KMS-11 (cell line): ENCODE data around the gene COQ9.

Source experiments
- H2AFZ ChIP-seq: fragments of 200-600 bp; sonication (generic); 2 replicates; pipeline ENCODE4 v1.6.1; 2016; ENCODE audit warnings: antibody characterized with exemption, mixed run types, low read depth
- H3K27ac ChIP-seq: fragments of 200-600 bp; sonication (generic); 2 replicates; pipeline ENCODE4 v1.6.1; 2016; ENCODE audit warnings: mild to moderate bottlenecking, mixed run types
- H3K27me3 ChIP-seq: fragments of 200-600 bp; sonication (generic); 2 replicates; pipeline ENCODE4 v1.6.1; 2017; ENCODE audit warnings: mild to moderate bottlenecking, low read depth, mixed run types, moderate library complexity; ENCODE audit not compliant: insufficient read depth
- H3K36me3 ChIP-seq: fragments of 200-600 bp; sonication (generic); 2 replicates; pipeline ENCODE4 v1.6.1; 2017; ENCODE audit warnings: mild to moderate bottlenecking, mixed run types; ENCODE audit not compliant: insufficient read depth
- H3K4me1 ChIP-seq: fragments of 200-600 bp; sonication (generic); 2 replicates; pipeline ENCODE4 v1.6.1; 2016; ENCODE audit warnings: mild to moderate bottlenecking, low read depth, mixed run types; ENCODE audit not compliant: poor library complexity, severe bottlenecking
- H3K4me2 ChIP-seq: fragments of 200-600 bp; sonication (generic); 2 replicates; pipeline ENCODE4 v1.7.0; 2016; ENCODE audit warnings: mild to moderate bottlenecking, mixed run types
- H3K4me3 ChIP-seq: fragments of 200-600 bp; sonication (generic); IDR thresholded peaks from 2 replicates; pipeline ENCODE4 v1.6.1; 2017; ENCODE audit warnings: low read depth, low read length, mixed read lengths; ENCODE audit not compliant: insufficient read depth
- H3K79me2 ChIP-seq: fragments of 200-600 bp; sonication (generic); 2 replicates; pipeline ENCODE4 v1.6.1; 2016; ENCODE audit warnings: low read depth, mixed run types; ENCODE audit not compliant: insufficient read depth
- H3K9ac ChIP-seq: fragments of 200-600 bp; sonication (generic); 2 replicates; pipeline ENCODE4 v1.6.1; 2016; ENCODE audit warnings: mild to moderate bottlenecking, mixed run types
- H4K20me1 ChIP-seq: fragments of 200-600 bp; sonication (generic); 2 replicates; pipeline ENCODE4 v1.6.1; 2016; ENCODE audit warnings: mild to moderate bottlenecking, mixed run types; ENCODE audit not compliant: insufficient read depth
- TF ChIP-seq, protein P1 (sequence below): fragments of 200-600 bp; sonication (generic); conservative IDR thresholded peaks from 2 replicates; pipeline ENCODE4 v1.6.1; 2017; ENCODE audit warnings: low read depth, mild to moderate bottlenecking, antibody characterized with exemption, low read length, moderate library complexity, mixed read lengths

COQ9 gene

DNA sequence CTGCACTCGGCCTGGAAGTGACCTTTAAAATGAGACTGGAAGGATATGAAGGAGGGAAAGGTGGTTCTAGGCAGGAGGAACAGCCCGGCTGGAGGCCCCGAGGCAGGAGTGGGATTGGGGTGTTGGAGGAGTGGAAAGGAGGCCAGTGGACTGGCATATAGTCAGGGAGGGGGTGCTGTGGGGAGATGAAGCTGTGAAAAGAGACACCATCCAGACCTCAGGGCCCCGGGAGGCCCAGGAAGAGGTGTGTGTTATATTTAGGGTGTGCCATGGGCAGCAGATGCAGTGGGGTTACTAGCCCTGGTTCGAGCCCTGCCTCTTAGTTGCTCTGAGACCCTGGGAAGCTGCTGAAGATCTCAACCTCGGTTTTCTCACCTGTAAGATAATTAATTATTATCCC is 57.9 kb downstream of the COQ9 start:
- H3K27ac ChIP-seq = no peak overlapping the region
- H3K4me3 ChIP-seq = no peak overlapping the region
- no peak overlapping the region for H2AFZ ChIP-seq
- no peaks in the 10 kb centered on the region for H3K79me2 ChIP-seq
- H3K9ac ChIP-seq = no peak overlapping the region
- TF ChIP-seq, protein P1, sequence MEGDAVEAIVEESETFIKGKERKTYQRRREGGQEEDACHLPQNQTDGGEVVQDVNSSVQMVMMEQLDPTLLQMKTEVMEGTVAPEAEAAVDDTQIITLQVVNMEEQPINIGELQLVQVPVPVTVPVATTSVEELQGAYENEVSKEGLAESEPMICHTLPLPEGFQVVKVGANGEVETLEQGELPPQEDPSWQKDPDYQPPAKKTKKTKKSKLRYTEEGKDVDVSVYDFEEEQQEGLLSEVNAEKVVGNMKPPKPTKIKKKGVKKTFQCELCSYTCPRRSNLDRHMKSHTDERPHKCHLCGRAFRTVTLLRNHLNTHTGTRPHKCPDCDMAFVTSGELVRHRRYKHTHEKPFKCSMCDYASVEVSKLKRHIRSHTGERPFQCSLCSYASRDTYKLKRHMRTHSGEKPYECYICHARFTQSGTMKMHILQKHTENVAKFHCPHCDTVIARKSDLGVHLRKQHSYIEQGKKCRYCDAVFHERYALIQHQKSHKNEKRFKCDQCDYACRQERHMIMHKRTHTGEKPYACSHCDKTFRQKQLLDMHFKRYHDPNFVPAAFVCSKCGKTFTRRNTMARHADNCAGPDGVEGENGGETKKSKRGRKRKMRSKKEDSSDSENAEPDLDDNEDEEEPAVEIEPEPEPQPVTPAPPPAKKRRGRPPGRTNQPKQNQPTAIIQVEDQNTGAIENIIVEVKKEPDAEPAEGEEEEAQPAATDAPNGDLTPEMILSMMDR = no peak
- no peaks in the 10 kb centered on the region for H3K36me3 ChIP-seq
- no peaks in the 10 kb centered on the region for H3K27me3 ChIP-seq
- H3K4me1 ChIP-seq = no peaks in the 10 kb centered on the region
- H3K4me2 ChIP-seq = no peak overlapping the region
- no peaks in the 10 kb centered on the region for H4K20me1 ChIP-seq

DNA sequence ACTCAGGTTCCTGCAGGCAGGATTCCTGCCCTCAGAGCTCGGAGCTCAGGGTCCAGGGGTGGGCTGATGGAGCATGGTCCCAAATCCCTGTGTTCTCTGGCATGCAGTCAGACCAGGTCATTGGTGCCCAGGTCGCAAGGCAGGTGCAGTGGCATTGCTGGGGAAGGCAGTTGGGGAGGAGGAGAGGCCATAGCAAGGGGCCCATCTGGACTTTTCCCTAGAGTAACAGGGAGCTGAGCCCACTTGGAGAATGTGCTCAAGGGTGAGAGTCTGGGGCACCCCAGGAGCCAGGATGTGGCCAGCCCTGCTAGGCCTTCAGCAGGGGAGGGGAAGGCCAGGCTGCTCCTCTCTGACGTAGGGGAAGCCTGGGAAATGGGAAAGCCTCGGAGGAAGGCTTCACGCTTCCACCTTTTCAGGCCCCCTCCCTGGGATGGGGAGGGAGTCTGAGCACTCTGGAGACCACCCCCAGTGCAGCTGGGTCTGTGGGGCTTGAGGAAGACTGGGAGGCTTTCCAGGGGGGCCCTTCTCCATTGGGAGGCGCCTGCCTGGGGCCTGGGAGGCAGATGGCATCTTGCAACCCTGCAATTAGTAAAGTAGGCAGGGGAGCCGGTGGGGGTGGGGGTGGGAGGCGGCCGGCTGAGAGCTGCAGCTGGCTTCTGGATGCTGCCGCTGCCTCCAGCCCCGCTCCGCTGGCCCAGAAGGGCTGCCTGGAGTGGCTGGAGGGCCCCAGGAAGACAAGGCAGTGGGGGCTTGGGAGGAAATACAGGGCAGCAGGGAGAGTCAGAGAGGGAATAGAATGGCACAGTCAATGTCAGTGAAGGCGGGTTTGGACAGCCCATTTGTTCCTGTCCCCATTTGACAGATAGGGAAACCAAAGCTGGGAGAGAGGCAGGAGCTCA is 60.1 kb downstream of the COQ9 start:
- Histone ChIP-seq H3K79me2 (no peaks in the 10 kb centered on the region), H3K27ac (no peak overlapping the region), H3K4me2 (no peak overlapping the region), H3K9ac (no peak overlapping the region), H3K4me1 (no peaks in the 10 kb centered on the region), H3K4me3 (no peak overlapping the region), H3K27me3 (no peaks in the 10 kb centered on the region), H3K36me3 (no peaks in the 10 kb centered on the region), H4K20me1 (no peaks in the 10 kb centered on the region), H2AFZ (no peak overlapping the region)
- TF ChIP-seq, protein P1 = no peak

DNA sequence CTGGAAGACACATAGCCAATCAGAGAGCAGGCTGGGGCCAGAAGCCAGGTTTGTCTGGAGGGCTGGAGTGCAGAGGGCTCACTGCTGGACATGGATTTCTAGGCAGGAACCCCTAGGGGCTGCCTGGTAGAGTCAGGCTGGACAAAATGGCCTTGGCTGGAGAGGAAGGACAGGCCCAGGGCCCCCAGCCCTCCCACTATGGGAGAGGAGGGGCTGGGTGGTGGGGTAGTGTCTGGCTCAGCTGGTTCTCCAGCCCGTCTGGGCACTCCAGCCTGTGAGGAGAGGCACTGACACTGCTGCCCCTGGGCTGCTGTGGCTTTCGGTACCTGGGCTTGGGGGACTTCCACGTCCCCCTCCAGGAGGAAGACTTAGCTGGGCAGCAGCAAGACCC is 60.8 kb downstream of the COQ9 start:
- no peak overlapping the region for H3K9ac ChIP-seq
- H3K79me2 ChIP-seq = no peaks in the 10 kb centered on the region
- H3K4me1 ChIP-seq = no peaks in the 10 kb centered on the region
- H3K4me2 ChIP-seq = no peak overlapping the region
- TF ChIP-seq, protein P1 = no peak
- no peaks in the 10 kb centered on the region for H4K20me1 ChIP-seq
- no peak overlapping the region for H3K4me3 ChIP-seq
- no peaks in the 10 kb centered on the region for H3K27me3 ChIP-seq
- no peak overlapping the region for H3K27ac ChIP-seq
- H2AFZ ChIP-seq = no peak overlapping the region
- H3K36me3 ChIP-seq = no peaks in the 10 kb centered on the region

DNA sequence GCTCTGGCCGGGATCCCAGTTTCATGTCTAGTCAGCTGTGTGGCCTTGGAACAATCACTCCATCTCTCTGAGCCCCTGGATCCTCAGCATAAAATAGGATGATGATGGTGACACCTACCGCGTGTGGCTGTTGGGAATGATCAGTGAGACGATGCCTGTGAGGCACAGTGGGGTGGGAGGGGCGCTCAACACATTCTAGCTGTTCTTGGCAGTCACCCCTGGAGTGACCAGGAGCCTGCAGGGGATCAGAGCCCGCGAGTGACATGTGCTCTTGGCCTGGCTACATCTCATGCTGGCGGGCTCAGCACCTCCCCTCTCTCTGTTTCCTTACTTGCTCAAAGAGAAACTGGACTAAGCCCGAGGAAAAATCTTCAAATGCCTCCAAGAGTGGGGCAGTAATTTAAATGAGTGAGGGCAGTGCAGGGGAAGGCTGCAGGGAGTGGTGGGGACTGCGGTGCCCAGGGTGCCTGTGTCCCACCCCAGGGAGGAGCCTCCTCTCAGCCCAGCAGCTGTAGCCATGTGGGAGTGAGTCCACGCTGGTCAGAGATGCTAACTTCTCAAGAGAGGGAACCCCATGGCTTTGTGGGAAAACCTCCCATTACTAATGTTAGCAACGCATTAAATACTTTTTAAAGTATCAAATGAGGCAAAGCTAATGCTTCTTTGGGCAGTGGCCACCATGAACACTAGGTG is 62.1 kb downstream of the COQ9 start:
- no peak overlapping the region for H3K4me3 ChIP-seq
- TF ChIP-seq, protein P1 = no peak
- no peak overlapping the region for H3K4me2 ChIP-seq
- no peaks in the 10 kb centered on the region for H4K20me1 ChIP-seq
- no peak overlapping the region for H2AFZ ChIP-seq
- H3K9ac ChIP-seq = no peak overlapping the region
- no peaks in the 10 kb centered on the region for H3K79me2 ChIP-seq
- H3K36me3 ChIP-seq = no peaks in the 10 kb centered on the region
- no peaks in the 10 kb centered on the region for H3K27me3 ChIP-seq
- H3K27ac ChIP-seq = no peak overlapping the region
- H3K4me1 ChIP-seq = no peaks in the 10 kb centered on the region
